IPS-20b (cell line): Measurements from ENCODE around the gene FRY.
A peak's percentile ranks its signal among the peaks of the same experiment; 100 is the strongest.

Experiments used
- H3K27ac ChIP-seq: one replicate; pipeline ENCODE4 v1.5.1; 2013; ENCODE audit warnings: low read length
- H3K27me3 ChIP-seq: 2 replicates; pipeline ENCODE4 v1.6.1; 2013; ENCODE audit warnings: mild to moderate bottlenecking, low read length, inconsistent platforms; ENCODE audit not compliant: insufficient read depth
- H3K36me3 ChIP-seq: 2 replicates; pipeline ENCODE4 v1.6.1; 2013; ENCODE audit warnings: low read depth, mild to moderate bottlenecking, inconsistent platforms, low read length, moderate library complexity; ENCODE audit not compliant: insufficient read depth
- H3K4me1 ChIP-seq: 2 replicates; pipeline ENCODE4 v1.6.1; 2013; ENCODE audit warnings: mild to moderate bottlenecking, control low read depth, inconsistent platforms, low read length, moderate library complexity; ENCODE audit not compliant: insufficient read depth
- H3K4me3 ChIP-seq: 2 replicates; pipeline ENCODE4 v1.5.1; 2013; ENCODE audit warnings: mild to moderate bottlenecking, low read length, inconsistent platforms
- H3K9ac ChIP-seq: 2 replicates; pipeline ENCODE4 v1.6.1; 2013; ENCODE audit warnings: low read depth, mild to moderate bottlenecking, inconsistent platforms, low read length, moderate library complexity
- H3K9me3 ChIP-seq: 2 replicates; pipeline ENCODE4 v1.6.1; 2013; ENCODE audit warnings: mild to moderate bottlenecking, low read depth, low read length, inconsistent platforms; ENCODE audit not compliant: insufficient read depth

The FRY gene

DNA sequence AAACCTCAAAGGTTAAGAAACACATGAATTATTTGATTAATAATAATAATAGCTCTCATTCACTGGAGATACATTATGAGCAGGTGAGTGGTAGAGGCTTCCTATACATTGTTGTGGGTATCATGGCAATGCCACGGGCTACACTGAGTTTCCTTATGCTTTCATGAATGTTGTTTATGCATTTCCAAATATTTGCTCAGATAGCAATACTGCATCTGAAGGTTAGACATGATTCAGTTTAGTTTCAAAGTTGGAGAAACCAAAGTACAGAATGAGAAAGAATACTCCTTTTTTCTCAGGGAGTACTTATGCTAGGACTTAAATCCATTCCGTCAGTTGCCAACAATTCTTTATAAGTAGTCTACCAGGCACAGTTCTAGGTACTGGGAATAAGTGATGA lies 108.5 kb downstream of the FRY start:
- Histone ChIP-seq H3K27me3 (no peaks in the 10 kb centered on the region), H3K4me1 (peaks cover 20% of the 10 kb centered on the region; the same call in 1 of the 2 replicates), H3K4me3 (no peak overlapping the region), H3K27ac (no peak overlapping the region), H3K36me3 (no peaks in the 10 kb centered on the region), H3K9ac (no peak overlapping the region), H3K9me3 (no peaks in the 10 kb centered on the region)

DNA sequence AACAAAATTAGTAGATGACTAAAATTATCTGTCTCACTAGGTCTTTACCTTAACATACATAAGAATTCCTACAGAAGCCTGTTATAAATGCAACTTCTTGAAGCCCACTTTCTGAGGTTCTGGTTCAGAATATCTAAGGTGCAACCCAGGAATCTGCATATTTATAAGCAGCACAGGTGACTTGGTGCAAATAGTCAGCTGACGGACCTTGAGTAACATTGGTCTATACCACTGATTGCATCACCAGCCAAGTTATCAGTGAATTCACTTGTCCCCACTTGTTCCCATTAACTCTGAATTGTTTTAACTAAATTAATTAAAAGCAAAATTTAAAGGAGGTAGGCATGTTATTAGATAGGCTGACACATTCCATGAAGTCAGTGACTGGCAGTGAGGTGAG lies 109.9 kb downstream of the FRY start:
- H3K4me3 ChIP-seq, result no peak overlapping the region
- H3K27me3 ChIP-seq, result no peaks in the 10 kb centered on the region
- peaks cover 20% of the 10 kb centered on the region; the same call in 1 of the 2 replicates for H3K4me1 ChIP-seq
- no peaks in the 10 kb centered on the region for H3K36me3 ChIP-seq
- H3K9me3 ChIP-seq, result no peaks in the 10 kb centered on the region
- H3K9ac ChIP-seq, result no peak overlapping the region
- H3K27ac ChIP-seq, result no peak overlapping the region

DNA sequence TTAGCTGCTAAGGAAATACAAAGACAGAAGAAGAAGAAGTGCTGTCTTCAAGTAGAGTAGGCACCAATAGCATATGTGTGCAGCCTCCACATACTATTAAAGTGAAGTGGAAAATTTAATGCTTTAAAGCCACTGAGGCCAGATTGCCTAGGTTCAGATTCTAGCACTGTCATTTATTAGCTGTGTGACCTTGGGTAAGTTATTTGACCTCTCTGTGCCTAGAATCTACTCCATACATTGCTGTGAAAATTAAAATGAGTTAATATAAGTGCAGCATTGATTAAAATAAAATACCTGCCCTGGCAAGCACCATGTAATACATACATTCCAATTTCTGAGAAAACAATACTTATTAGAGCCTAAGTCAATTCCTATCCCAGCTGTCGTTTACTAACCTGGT lies 110.5 kb downstream of the FRY start:
- no peak overlapping the region for H3K9ac ChIP-seq
- no peaks in the 10 kb centered on the region for H3K36me3 ChIP-seq
- no peaks in the 10 kb centered on the region for H3K27me3 ChIP-seq
- H3K9me3 ChIP-seq, result no peaks in the 10 kb centered on the region
- no peak overlapping the region for H3K27ac ChIP-seq
- H3K4me3 ChIP-seq, result no peak overlapping the region
- H3K4me1 ChIP-seq, result peaks cover 20% of the 10 kb centered on the region; the same call in 1 of the 2 replicates

DNA sequence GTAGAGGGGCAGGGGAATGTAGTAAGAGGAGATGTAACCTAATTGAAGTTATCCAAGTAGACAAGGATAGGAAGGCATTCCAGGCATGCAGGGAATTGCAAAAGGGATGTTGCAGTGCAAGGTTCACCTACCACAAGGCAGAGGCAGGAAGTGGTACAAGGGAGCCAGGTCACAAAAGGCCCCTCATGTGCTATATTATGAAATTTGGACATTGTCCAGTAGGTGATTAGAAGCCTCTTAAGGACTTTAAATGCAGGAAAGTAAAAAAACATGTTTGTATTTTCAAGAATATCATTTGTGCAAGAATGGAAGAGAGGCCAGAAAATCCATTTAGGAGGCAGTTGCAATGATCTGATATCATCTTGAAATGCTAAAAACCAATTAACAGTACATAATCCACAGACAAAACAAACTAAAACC lies 111.4 kb downstream of the FRY start:
- Histone ChIP-seq H3K9ac (0 out of 2 replicates have a peak overlapping the region, but pooled peaks have one; percentile 4), H3K9me3 (no peaks in the 10 kb centered on the region), H3K36me3 (no peaks in the 10 kb centered on the region), H3K4me3 (0 out of 2 replicates have a peak overlapping the region, but pooled peaks have one; percentile 12), H3K27ac (no peak overlapping the region), H3K27me3 (no peaks in the 10 kb centered on the region), H3K4me1 (peaks cover 20% of the 10 kb centered on the region; the same call in 1 of the 2 replicates)

DNA sequence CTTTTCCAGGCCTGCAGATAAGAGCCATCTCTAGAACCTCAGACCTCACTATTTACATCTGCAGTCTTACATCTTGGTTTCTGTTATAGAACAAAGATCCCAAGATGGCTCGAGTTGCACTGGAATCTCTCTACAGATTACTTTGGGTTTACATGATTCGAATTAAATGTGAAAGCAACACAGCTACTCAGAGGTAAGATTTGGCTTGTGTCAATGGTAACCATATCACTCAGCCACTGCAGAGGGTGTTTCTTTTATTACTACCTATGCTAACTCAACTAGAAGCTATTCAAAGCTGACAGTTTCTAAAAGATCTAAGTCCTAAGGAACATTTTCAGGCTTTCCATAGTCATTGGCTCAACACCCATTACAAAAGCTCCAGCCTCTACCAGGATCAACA lies 115.6 kb downstream of the FRY start:
- Histone ChIP-seq H3K27ac (no peak overlapping the region), H3K4me3 (no peak overlapping the region), H3K9me3 (no peaks in the 10 kb centered on the region), H3K4me1 (peaks cover 20% of the 10 kb centered on the region; the same call in 1 of the 2 replicates), H3K9ac (no peak overlapping the region), H3K36me3 (no peaks in the 10 kb centered on the region), H3K27me3 (no peaks in the 10 kb centered on the region)

DNA sequence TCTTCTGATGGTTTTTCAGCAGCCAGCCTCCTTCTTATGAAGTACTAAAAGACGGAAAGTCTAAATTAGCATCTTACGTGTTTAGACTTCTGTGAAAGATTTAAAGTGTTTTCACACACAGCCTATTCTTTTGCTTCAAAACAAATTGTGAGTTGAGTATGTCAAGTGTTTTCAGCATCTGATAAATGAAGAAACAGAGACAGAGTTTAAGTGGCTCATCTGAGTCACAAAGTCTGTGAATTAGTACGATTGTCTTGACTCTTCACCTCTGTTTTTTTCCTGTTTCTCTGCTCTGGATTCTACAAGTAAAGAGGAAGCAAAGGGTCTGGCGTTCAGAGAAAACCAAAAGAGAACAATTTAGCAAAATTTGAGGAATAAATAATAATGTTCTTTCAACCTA lies 116.4 kb downstream of the FRY start:
- Histone ChIP-seq H3K4me1 (peaks cover 13% of the 10 kb centered on the region; the same call in 1 of the 2 replicates), H3K9ac (no peak overlapping the region), H3K27me3 (no peaks in the 10 kb centered on the region), H3K9me3 (no peaks in the 10 kb centered on the region), H3K36me3 (no peaks in the 10 kb centered on the region), H3K27ac (no peak overlapping the region), H3K4me3 (no peak overlapping the region)

DNA sequence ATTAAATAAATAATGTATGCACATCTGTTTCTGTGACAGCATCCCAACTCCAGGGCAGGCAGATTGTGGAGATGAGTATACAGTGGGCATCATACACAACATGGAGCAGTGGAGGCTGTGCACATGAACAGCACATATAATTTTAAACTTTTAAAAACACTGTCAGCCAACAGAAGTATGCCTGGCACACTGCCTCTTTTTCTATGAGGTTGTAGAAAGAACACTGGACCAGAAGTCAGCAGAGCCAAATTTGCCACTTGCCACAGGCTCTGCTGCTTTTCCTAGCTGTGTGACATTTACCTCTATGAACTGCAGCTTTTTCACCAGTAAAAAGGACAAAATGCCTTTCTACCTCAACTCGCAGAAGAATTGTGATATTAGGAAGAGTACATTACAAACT lies 118.7 kb downstream of the FRY start:
- Histone ChIP-seq H3K27ac (no peak overlapping the region), H3K27me3 (no peaks in the 10 kb centered on the region), H3K4me3 (no peak overlapping the region), H3K36me3 (no peaks in the 10 kb centered on the region), H3K9ac (no peak overlapping the region), H3K9me3 (no peaks in the 10 kb centered on the region), H3K4me1 (no peaks in the 10 kb centered on the region)

DNA sequence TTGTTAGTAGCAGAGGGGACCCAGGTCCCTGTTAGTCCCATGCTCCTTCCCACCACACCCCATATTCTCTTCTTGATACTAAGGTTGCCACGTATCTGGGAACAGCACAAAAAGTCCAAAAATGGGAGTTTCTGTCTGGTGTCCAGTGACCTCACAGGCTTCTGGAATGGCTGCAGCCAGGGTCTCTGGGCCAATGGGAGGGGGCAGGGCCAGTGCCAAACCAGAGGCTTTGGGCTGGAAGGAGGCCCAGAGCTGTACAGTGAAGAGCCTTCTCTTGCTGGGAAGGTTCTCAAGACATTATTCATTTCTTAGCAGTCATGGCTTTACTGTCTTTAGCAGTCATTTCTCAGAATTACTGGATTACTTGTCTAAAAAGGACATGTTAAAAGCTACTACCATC lies 119.2 kb downstream of the FRY start:
- Histone ChIP-seq H3K4me3 (no peak overlapping the region), H3K9ac (no peak overlapping the region), H3K27ac (no peak overlapping the region), H3K9me3 (no peaks in the 10 kb centered on the region), H3K4me1 (no peaks in the 10 kb centered on the region), H3K27me3 (no peaks in the 10 kb centered on the region), H3K36me3 (no peaks in the 10 kb centered on the region)

DNA sequence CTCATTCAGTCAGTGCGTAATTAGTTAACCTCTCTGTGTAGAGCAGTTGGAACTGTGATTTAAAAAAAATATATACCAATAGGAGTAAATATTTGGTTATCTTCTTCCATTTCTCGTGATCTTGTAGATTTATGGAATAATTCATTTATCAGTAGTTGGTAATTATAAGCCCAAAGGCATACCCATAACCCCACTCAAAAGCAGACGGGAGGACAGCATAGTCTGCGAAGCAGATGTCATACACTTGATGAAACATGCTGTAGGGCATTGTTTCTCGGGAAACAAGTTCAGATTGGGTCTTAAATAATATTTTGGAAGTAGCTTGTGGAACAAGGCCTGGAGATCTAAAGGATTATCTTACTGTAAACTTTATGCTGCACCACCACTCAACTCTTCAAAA lies 119.7 kb downstream of the FRY start:
- Histone ChIP-seq H3K4me3 (no peak overlapping the region), H3K27me3 (no peaks in the 10 kb centered on the region), H3K36me3 (no peaks in the 10 kb centered on the region), H3K4me1 (no peaks in the 10 kb centered on the region), H3K27ac (no peak overlapping the region), H3K9me3 (no peaks in the 10 kb centered on the region), H3K9ac (no peak overlapping the region)

DNA sequence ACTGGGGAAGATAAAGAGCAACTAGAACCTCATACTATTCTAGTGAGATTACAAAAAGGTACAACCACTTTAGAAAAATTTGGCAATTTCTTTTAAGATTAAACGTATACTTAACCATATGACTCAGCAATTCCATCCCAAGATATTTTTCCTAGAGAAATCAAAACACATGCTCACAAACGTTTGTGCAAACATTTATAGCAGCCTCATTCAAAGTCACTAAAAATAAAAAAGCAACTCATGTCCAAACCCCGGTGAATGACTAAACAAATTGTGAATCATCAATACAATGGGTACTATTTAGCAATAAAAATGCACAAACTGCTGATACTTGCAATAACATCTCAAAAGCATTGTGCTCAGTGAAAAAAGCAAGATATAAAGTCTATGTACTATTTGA lies 121.5 kb downstream of the FRY start:
- Histone ChIP-seq H3K9ac (no peak overlapping the region), H3K9me3 (no peaks in the 10 kb centered on the region), H3K4me3 (no peak overlapping the region), H3K4me1 (no peaks in the 10 kb centered on the region), H3K36me3 (no peaks in the 10 kb centered on the region), H3K27ac (no peak overlapping the region), H3K27me3 (no peaks in the 10 kb centered on the region)

DNA sequence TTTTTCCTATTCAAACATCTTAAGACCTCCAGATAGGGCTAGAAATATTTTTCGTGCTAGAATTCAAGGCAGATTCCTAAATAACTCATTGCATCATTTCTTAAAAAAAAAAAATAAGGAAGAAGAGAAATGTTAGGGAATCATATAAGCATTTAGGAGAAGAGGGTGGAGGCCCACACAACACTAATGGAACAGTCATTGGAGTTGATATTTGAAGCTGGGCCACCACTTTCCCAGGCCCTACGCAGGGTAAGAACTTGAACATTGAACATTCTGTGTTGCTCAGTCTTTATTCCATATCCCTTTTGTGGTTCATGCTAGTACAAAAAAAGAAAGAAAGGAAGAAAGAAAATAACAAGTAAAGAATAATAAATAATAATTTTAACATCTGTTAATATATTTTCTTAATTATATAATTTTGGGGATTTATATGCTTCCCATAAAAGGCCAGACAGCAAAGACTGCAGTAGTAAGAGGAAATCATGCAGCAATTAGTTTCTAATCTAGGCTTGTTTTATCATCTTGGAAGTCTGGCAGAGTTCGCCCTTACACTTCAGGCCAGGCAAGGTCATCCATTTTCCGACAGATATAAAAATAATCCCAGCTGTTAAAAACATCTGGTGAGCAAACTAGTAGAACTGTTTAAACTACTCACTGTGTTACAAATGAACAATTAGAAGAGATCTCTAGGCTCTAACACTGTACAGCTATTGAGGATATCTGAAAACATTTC lies 127.7 kb downstream of the FRY start:
- Histone ChIP-seq H3K9ac (no peak overlapping the region), H3K27ac (no peak overlapping the region), H3K36me3 (no peaks in the 10 kb centered on the region), H3K9me3 (no peaks in the 10 kb centered on the region), H3K4me3 (no peak overlapping the region), H3K4me1 (no peaks in the 10 kb centered on the region), H3K27me3 (no peaks in the 10 kb centered on the region)

DNA sequence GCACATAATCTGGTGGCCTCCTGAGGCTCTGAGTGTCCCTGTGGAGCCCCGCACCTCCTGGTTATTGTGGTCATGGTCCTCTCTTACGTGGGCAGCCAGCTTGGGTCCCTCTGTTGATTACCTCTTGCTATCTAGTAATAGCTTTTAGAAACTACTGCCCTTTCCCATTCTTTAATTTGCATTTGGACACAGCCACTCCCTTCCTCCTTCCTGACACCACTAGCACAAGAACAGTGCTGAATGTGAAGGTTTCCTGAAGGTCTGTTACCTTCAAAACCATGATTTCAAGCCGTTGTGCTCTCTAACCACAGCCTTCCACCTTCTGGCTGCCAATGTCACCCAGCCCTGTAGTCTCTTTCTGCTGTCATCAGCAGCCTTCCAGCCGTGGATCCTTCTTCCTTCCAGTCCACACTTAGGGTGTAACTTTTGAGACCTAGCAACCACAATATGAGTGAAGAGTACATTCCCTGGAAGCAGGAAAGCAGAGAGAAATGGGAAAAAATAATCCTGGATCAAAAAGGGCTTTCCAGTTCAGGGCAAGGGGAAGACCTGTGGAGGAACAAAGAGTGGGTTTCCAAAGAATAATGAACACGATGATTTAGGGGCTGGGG lies 130.9 kb downstream of the FRY start:
- Histone ChIP-seq H3K4me1 (no peaks in the 10 kb centered on the region), H3K36me3 (no peaks in the 10 kb centered on the region), H3K9me3 (no peaks in the 10 kb centered on the region), H3K9ac (no peak overlapping the region), H3K27me3 (no peaks in the 10 kb centered on the region), H3K4me3 (no peak overlapping the region), H3K27ac (no peak overlapping the region)
